Panc1 (cell line): ENCODE results near the gene MTR. TPM values are rescaled to one million over a fixed set of nuclear protein-coding genes. Genes with fewer than 3 reads are reported as not detected.

Source experiments
- ATAC-seq: fragments of 200-7000 bp; cut with Tn5 transposase; 2 replicates; pipeline ENCODE4 v1.9.1; 2020; ENCODE audit warnings: mild to moderate bottlenecking, moderate library complexity
- BruUV-seq: library from RNA; stranded (reverse); fragments of 400-500 nt; replicated peaks from 2 replicates; lab custom pipeline; 2021; lab: Mats Ljungman, UMichigan
- CTCF ChIA-PET: fragments of 300-600 bp; sonication (Branson Sonifier 250); formaldehyde crosslinking; loops from one replicate; lab custom pipeline; 2022; ENCODE audit warnings: antibody characterized with exemption; lab: Charles Lee
- POLR2A ChIA-PET: fragments of 300-600 bp; sonication (Branson Sonifier 250); formaldehyde crosslinking; loops from one replicate; lab custom pipeline; 2022; ENCODE audit warnings: antibody characterized with exemption; lab: Charles Lee
- DNase-seq: peaks from one replicate; pipeline ENCODE4 v3.0.0-alpha.2; 2010; ENCODE audit warnings: low read depth, low spot score
- H3K27ac ChIP-seq: 2 replicates; pipeline ENCODE4 v1.5.1; 2011; ENCODE audit warnings: mild to moderate bottlenecking, low read length, inconsistent platforms
- H3K27me3 ChIP-seq: fragments of 200-500 bp; sonication (Bioruptor generic); 2 replicates; pipeline ENCODE4 v1.6.0; 2014; ENCODE audit warnings: low read length, inconsistent platforms; ENCODE audit not compliant: control insufficient read depth, insufficient read depth
- H3K36me3 ChIP-seq: fragments of 200-500 bp; sonication (Bioruptor generic); 2 replicates; pipeline ENCODE4 v1.5.1; 2014; ENCODE audit warnings: inconsistent platforms, mild to moderate bottlenecking, low read length, moderate library complexity; ENCODE audit not compliant: control insufficient read depth, insufficient read depth
- H3K4me1 ChIP-seq: 2 replicates; pipeline ENCODE4 v1.5.1; 2011; ENCODE audit warnings: inconsistent platforms, mild to moderate bottlenecking, low read length, moderate library complexity; ENCODE audit not compliant: control insufficient read depth, insufficient read depth
- H3K4me3 ChIP-seq, 2 experiments: 2 replicates each; pipeline ENCODE4 v1.5.1; 2011 to 2012; ENCODE audit warnings: low read depth in 2 of 2, low read length in 2 of 2, mild to moderate bottlenecking in 2 of 2, inconsistent platforms in 1 of 2, moderate library complexity in 1 of 2
- H3K9me3 ChIP-seq: fragments of 200-500 bp; sonication (Bioruptor generic); 2 replicates; pipeline ENCODE4 v1.5.1; 2014; ENCODE audit warnings: low read depth, mild to moderate bottlenecking, inconsistent platforms, low read length, moderate library complexity; ENCODE audit not compliant: control insufficient read depth, insufficient read depth
- POLR2AphosphoS5 ChIP-seq: IDR thresholded peaks from 2 replicates; pipeline ENCODE4 v1.6.1; 2012; ENCODE audit warnings: mild to moderate bottlenecking, low read depth, low read length, moderate library complexity
- SIN3A ChIP-seq: IDR thresholded peaks from 2 replicates; pipeline ENCODE4 v1.6.1; 2012; ENCODE audit warnings: low read depth, mild to moderate bottlenecking, low read length, moderate library complexity, borderline replicate concordance; ENCODE audit not compliant: insufficient read depth
- TCF7L2 ChIP-seq: IDR thresholded peaks from 2 replicates; pipeline ENCODE4 v1.6.1; 2011; ENCODE audit warnings: mild to moderate bottlenecking, low read depth, low read length, inconsistent platforms
- in situ Hi-C: cut with HindIII; loops from 2 replicates; pipeline ENCODE4 v1.10.0; 2016; ENCODE audit warnings: low sequenced_read_pairs, low pct_unique_long_range_greater_than_20kb
- intact Hi-C: fragments of 100-400 bp; cut with micrococcal nuclease; formaldehyde crosslinking; loops from one replicate; pipeline ENCODE4 v1.10.0; 2022; ENCODE audit not compliant: unreplicated experiment
- total RNA-seq: library from RNA; stranded (reverse); gene quantifications from one replicate; pipeline ENCODE4 v1.2.1, GENCODE V29; 2021; ENCODE audit not compliant: unreplicated experiment
- TF ChIP-seq, protein P1 (sequence below): fragments of 450-650 bp; IDR thresholded peaks from 2 replicates; pipeline ENCODE4 v1.5.1; 2017; ENCODE audit warnings: mild to moderate bottlenecking
- TF ChIP-seq, protein P2 (sequence below), 2 experiments: IDR thresholded peaks; 2 replicates each; pipeline ENCODE4 v1.6.1; 2011 to 2012; ENCODE audit warnings: low read depth in 2 of 2, control low read depth in 1 of 2, low read length in 1 of 2, mild to moderate bottlenecking in 1 of 2, moderate library complexity in 1 of 2; ENCODE audit not compliant: insufficient read depth in 1 of 2

Gene MTR
- total RNA-seq, 1 experiment from 2014 or later = 33.7 TPM

- Histone ChIP-seq H3K4me1 (peaks cover 9% of the 10 kb centered on the region; the same call in 1 of the 2 replicates), H3K27me3 (no peaks in the 10 kb centered on the region), H3K4me3 (no peak overlapping the region), H3K9me3 (no peaks in the 10 kb centered on the region), H3K27ac (no peak overlapping the region), H3K36me3 (peaks cover 2% of the 10 kb centered on the region; the same call in 1 of the 2 replicates)
- DNase-seq (no peak), ATAC-seq (no peak)
- no TSS peak for BruUV-seq
- ChIA-PET CTCF (no interaction called here), POLR2A (interaction anchor here (0.6 kb wide), 1 partner anchor 20 kb away, joined by 8 read pairs; no protein-coding TSS in a partner anchor)
- intact Hi-C loops (no loop called here), in situ Hi-C loops (no loop called here)
- no peak for TF ChIP-seq POLR2AphosphoS5
- no peak for TF ChIP-seq TCF7L2
- TF ChIP-seq, protein P1, sequence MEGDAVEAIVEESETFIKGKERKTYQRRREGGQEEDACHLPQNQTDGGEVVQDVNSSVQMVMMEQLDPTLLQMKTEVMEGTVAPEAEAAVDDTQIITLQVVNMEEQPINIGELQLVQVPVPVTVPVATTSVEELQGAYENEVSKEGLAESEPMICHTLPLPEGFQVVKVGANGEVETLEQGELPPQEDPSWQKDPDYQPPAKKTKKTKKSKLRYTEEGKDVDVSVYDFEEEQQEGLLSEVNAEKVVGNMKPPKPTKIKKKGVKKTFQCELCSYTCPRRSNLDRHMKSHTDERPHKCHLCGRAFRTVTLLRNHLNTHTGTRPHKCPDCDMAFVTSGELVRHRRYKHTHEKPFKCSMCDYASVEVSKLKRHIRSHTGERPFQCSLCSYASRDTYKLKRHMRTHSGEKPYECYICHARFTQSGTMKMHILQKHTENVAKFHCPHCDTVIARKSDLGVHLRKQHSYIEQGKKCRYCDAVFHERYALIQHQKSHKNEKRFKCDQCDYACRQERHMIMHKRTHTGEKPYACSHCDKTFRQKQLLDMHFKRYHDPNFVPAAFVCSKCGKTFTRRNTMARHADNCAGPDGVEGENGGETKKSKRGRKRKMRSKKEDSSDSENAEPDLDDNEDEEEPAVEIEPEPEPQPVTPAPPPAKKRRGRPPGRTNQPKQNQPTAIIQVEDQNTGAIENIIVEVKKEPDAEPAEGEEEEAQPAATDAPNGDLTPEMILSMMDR = no peak
- TF ChIP-seq, protein P2, sequence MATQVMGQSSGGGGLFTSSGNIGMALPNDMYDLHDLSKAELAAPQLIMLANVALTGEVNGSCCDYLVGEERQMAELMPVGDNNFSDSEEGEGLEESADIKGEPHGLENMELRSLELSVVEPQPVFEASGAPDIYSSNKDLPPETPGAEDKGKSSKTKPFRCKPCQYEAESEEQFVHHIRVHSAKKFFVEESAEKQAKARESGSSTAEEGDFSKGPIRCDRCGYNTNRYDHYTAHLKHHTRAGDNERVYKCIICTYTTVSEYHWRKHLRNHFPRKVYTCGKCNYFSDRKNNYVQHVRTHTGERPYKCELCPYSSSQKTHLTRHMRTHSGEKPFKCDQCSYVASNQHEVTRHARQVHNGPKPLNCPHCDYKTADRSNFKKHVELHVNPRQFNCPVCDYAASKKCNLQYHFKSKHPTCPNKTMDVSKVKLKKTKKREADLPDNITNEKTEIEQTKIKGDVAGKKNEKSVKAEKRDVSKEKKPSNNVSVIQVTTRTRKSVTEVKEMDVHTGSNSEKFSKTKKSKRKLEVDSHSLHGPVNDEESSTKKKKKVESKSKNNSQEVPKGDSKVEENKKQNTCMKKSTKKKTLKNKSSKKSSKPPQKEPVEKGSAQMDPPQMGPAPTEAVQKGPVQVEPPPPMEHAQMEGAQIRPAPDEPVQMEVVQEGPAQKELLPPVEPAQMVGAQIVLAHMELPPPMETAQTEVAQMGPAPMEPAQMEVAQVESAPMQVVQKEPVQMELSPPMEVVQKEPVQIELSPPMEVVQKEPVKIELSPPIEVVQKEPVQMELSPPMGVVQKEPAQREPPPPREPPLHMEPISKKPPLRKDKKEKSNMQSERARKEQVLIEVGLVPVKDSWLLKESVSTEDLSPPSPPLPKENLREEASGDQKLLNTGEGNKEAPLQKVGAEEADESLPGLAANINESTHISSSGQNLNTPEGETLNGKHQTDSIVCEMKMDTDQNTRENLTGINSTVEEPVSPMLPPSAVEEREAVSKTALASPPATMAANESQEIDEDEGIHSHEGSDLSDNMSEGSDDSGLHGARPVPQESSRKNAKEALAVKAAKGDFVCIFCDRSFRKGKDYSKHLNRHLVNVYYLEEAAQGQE (IDR thresholded peaks at IDR 0.05; ENCODE audit: insufficient read depth in 1 of 2, low read depth in 2 of 2, low read length in 1 of 2) = no peak
- no peak for TF ChIP-seq SIN3A
Observed at GRCh38 chr1:236800623-236801022, 5.5 kb downstream of the MTR start.

- no peak for ATAC-seq
- ChIA-PET CTCF (no interaction called here), POLR2A (no interaction called here)
- in situ Hi-C loops (no loop called here), intact Hi-C loops (no loop called here)
- no peaks in the 10 kb centered on the region for H3K27me3 ChIP-seq
- no peak overlapping the region for H3K4me3 ChIP-seq
- no peak overlapping the region for H3K27ac ChIP-seq
- DNase-seq = no peak
- H3K9me3 ChIP-seq = no peaks in the 10 kb centered on the region
- TF ChIP-seq SIN3A = no peak
- TF ChIP-seq, protein P1 = no peak
- TF ChIP-seq, protein P2 (IDR thresholded peaks at IDR 0.05; ENCODE audit: insufficient read depth in 1 of 2, low read depth in 2 of 2, low read length in 1 of 2) = no peak
- no peak for TF ChIP-seq POLR2AphosphoS5
- TF ChIP-seq TCF7L2 = no peak
- no TSS peak for BruUV-seq
- H3K4me1 ChIP-seq = no peaks in the 10 kb centered on the region
- H3K36me3 ChIP-seq = no peaks in the 10 kb centered on the region
Observed at GRCh38 chr1:236802264-236802663, 7.2 kb downstream of the MTR start.
